H4 (cell line): ENCODE measurements around the gene EML6. TPM values are rescaled to one million over a fixed set of nuclear protein-coding genes. Genes with fewer than 3 reads are reported as not detected.

Experiments used
- DNase-seq: peaks from one replicate; pipeline ENCODE4 v3.0.0-alpha.2; 2015; ENCODE audit warnings: low spot score
- total RNA-seq: library from RNA; depleted of rRNA; stranded (reverse); fragments of >200 nt; shearing (Covaris generic); gene quantifications from 2 replicates; pipeline ENCODE4 v1.2.3, GENCODE V29; 2014

The EML6 gene
- total RNA-seq, 1 experiment from 2014 or later, result 2.9 TPM

DNA sequence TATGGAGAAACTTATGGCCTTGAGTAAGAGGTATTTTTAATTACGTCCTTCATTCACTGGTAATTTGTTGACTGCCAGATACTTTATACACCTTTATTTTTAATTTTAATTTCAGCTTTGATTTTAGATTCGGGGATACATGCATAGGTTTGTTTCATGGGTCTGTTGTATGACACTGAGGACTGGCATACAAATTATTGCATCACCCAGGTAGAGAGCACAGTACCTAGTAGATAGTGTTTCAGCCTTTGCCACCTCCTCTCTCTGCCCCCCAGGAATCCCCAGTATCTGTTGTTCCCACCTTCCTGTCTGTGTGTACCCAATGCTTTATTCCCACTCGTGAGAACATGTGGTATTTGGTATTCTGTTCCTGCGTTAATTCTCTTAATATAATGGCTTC, 188.8 kb downstream of the EML6 start:
- DNase-seq, result no peak

DNA sequence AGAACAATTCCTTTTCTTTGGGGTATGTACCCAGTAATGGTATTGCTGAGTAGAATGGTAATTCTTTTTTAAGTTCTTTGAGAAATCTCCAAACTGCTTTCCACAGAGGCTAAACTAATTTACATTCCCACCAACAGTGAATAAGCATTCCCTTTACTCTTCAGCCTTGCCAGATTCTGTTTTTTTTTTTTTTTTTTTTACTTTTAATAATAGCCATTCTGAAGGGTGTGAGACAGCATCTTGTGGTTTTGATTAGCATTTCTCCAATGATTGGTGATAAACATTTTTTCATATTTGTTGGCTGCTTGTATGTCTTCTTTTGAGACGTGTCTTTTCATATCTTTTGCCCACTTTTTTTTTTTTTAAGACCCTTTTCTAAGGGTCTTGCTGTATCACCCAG, 189.4 kb downstream of the EML6 start:
- no peak for DNase-seq

GRCh38 chr2:54914637-54915036, 191.2 kb downstream of the EML6 start:
- DNase-seq, result no peak

GRCh38 chr2:54915101-54915500, 191.6 kb downstream of the EML6 start:
- DNase-seq, result no peak

DNA sequence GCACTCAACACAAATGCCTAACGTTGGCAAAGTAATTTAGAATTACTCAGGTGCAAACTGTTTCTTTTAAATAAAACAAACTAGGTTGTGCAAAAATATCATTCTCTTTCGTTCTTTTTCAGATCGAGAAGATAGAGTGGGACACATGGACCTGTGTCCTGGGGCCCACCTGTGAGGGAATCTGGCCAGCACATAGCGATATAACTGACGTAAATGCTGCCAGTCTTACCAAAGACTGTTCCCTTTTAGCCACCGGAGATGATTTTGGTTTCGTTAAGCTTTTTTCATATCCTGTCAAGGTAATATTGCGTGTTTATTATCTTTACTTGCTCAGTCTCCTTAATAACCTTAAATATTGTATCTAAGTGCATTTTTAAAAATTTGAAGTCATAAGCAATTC, 193.2 kb downstream of the EML6 start:
- no peak for DNase-seq

DNA sequence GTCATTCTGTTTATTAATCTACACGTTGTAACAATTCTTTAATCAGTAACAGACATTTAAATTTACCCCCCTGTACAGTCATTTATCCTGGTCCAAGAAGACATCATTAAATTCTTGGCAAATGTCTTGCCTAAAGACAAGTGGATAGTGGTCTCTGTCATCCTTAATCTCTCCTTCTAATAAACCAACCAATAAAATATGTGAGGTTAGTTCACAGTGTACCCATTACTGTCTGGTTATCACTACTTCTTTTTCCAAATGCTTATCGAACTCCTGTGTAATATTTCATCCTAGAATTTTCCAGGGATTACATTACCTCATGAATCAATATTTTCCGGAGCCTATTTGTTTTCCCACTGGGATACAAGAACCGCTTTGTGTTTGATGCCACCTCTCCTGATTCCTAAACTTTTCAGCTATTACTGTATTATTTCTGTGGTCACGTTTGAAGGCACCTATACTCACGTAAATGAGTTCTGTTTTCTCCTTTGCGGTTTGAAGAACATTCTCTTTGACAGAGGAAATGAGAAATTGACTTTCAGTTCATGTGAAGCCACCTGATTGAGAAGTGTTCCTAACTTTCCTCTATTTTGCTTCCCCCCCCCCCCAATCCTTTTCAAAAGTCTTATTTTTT, 195.3 kb downstream of the EML6 start:
- no peak for DNase-seq

- no peak for DNase-seq
These were observed 197.2 kb downstream of the EML6 start for GRCh38 chr2:54920660-54921059.

GRCh38 chr2:54924121-54924520, 200.7 kb downstream of the EML6 start:
- DNase-seq, result no peak

- DNase-seq, result no peak
These were observed 201.6 kb downstream of the EML6 start for GRCh38 chr2:54925022-54925421.

DNA sequence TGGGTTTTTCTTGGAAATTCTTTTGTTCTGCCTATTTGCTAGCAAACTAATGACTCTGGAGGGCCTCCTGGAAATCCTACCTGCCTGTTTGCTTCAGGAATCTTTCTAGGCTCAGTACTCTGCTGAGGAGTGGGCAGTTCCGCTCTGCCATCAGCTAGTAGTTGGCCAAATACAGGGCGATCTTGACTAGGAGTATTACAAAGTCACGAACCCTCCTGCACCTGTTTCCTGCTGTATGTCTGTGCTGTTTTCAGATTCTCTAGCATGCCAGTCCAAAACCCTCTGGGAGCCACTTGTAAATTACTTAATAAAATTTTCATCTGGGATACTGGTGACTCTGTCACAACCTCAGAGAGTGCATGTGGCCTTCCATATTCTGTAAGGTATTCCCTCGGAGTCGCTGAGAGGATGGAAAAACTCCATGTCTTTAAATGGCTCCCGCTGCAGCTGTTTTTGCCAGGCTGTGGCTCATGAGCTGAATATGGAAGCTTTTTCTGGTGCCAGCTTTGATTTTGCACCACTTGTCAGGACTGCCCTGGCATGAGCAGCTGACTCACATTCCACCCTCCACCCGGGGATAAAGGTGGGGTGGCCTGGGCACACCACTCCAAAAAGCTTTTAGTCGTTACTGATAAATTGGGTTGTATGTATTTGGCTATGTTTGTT, 203.8 kb downstream of the EML6 start:
- no peak for DNase-seq

DNA sequence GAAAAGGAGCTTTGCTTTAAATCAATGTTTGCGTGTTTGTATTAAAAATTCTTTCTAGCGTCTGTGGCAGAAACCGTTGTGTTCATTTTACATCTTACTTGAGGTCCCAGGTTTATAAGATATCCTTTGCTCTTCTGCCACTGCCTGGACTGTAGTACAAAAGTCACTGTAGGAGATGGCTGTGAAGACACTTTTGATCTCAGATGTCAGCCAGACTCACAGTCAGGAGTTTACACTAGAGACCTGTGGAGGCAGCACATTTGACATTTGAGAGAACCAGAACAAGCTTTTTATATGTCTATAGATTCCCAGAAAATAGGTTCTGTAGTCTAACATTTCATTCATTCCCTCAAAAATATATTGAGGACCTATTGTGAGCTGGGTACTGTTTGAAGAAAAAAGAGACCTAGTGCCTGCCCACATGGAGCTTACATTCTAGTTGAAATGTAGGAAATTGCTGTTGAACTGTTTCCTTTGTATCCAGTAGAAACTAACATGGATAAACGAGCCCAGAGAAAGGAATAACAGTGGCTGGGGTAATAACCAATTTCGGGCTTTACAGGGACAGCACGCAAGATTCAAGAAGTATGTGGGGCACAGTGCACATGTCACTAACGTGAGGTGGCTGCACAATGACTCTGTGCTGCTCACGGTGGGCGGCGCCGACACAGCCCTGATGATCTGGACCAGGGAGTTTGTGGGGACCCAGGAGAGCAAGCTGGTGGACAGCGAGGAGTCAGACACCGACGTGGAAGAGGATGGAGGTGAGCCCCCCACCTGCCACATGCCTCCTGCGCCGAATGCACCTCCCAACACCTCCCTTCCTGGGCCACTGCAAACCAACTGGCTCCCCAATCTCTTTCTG, 204.5 kb downstream of the EML6 start:
- DNase-seq, result no peak

GRCh38 chr2:54928719-54929118, 205.3 kb downstream of the EML6 start:
- no peak for DNase-seq

DNA sequence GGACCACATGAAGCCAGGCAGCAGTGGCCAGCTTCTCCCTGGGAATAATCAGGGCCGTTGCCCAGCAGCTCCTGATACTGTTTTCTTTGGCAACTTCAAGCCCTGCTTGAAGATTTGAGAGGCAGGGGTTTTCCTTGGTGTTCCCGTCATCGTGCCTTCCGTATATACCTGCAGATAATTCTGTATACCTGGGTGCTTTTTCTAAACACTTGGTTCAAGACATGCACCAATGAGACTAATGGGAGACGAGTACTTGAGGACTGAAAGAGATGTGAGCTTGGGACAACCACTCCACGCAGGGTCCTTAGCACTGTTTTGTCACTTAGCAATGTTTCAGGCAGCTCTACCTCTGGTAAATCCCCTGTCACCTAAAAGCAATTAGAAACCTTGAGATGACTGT, 208.0 kb downstream of the EML6 start:
- no peak for DNase-seq

DNA sequence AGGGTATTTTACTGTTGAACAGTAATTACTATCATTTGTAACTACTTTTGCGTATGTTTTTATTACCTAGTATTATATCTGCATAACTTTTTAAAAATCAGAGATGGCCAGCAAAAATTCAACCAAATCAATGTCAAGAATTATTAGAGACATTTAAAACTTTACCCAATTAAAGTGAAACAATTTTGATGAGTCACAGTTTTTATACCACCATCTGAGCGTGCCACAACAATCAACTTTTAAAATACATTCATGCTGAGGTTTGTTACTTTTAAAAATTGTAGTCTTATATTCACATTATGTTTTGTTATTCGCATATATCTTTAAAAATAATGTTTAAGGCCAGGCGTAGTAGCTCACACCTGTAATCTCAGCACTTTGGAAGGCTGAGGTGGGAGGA, 211.9 kb downstream of the EML6 start:
- no peak for DNase-seq

DNA sequence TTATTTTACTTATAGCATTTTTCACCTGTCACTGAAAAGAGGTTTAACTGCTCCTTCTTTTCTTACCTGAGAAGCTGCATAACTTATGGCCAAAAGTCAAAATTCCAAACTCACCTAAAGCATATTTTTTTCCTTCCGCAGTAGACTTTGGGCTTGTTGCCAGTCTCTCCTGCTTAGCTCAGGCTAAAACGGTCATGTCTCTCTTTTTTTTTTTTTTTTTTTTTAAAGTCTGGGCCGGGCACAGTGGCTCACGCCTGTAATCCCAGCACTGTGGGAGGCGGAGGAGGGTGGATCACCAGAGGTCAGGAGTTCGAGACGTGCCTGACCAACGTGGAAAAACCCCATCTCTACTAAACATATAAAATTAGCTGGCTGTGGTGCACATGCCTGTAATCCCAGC, 213.3 kb downstream of the EML6 start:
- DNase-seq, result no peak

DNA sequence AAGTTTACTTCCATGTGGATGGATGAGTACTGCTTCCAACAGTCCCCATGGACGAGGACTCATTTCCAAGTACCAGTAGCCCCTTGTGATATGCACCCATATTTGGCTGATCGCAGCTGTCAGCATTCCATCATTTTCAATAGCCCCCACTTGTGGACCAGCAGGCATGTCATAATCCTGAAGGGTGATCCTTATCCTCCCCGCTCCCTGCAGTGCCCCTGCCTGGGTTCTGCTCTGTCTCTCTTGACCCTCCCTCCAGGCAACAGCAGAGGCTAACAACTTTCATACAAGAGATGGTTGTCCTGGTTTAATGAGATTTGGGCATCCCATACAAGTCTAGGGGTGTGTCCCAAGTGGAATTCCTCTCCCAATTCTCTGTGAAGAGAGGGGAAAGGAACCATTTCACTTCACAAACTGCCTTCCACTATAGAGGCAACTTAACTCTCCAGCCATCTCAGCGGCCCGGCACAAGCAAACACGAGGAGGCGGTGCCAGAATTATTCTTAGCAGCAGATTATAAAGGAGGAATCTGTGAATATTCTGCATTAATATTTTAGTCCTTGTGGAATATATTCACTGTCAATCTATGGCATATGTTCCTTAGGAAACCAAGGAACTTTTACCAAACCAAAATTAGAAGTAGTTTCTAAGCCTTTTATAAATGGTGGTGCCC, 216.1 kb downstream of the EML6 start:
- DNase-seq, result no peak

DNA sequence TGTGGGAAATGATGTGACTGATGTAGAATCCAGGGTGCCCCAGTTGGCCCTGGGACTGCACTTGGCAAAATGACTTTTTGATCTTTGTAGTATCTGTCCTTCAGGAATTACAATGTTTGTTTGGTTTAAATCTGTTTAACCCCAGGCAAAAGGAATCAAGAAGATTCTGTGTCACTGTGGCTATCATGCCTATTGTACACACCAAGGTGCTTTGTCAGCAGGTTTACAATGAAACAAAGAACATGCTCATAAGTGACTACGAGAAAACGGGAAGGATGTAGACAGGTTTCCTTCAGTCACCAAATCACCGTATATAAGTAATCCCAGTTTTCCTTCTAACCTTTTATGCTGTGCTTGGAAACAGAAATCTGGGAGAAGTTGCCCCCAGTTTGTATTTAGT, 217.3 kb downstream of the EML6 start:
- DNase-seq, result no peak

DNA sequence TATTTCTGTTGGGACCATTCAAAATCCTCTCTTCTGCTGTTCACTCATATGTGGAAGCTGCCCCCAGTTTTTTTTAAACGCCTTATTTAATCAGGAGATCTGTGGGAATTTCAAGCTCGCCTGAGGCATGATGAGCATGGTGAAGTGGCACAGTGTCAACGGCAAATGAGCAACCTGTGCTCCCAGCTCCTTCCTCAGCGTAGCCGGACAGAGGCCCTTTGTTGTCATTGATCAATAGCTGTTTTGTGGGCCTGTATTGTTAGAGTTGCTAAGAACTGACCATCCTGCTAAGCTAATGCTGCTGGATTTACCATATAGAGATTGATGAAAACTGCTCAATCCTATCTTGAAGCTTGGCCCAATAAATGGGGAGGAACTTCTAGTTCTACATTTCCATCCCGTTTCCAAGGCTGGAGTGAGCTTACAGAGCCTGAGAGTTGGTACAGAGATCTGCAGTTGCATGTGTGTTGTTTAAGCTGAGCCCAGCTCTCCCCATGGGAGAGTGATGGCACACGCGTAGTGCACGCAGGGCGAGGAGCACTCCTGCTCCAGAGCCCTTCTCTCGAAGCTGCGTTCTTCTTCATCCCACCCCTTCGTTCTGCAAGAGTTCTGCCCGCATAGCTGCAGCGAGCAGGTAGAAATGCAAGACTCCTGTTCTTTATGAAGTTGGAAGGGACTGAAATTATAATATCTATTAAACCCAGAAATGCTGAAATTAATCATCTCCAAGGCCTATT, 218.0 kb downstream of the EML6 start:
- no peak for DNase-seq

GRCh38 chr2:54942373-54942772, 218.9 kb downstream of the EML6 start:
- DNase-seq, result no peak

- DNase-seq, result no peak
These were observed 221.4 kb downstream of the EML6 start for GRCh38 chr2:54944724-54945326.
